SK-N-SH (cell line): Measurements from ENCODE around the gene USP48.

Experiments
- CTCF ChIP-seq: fragments of 200-600 bp; sonication (generic); IDR thresholded peaks from 2 replicates; pipeline ENCODE4 v1.6.1; 2017; ENCODE audit warnings: antibody characterized with exemption, mild to moderate bottlenecking, moderate library complexity
- GATA2 ChIP-seq: sonication (generic); formaldehyde crosslinking; IDR thresholded peaks from 2 replicates; pipeline ENCODE4 v1.5.0; 2020; ENCODE audit warnings: mild to moderate bottlenecking, missing genetic modification reagents
- TEAD4 ChIP-seq: IDR thresholded peaks from 2 replicates; pipeline ENCODE4 v1.4.0; 2012; ENCODE audit warnings: mild to moderate bottlenecking, borderline replicate concordance; ENCODE audit not compliant: insufficient read depth

DNA sequence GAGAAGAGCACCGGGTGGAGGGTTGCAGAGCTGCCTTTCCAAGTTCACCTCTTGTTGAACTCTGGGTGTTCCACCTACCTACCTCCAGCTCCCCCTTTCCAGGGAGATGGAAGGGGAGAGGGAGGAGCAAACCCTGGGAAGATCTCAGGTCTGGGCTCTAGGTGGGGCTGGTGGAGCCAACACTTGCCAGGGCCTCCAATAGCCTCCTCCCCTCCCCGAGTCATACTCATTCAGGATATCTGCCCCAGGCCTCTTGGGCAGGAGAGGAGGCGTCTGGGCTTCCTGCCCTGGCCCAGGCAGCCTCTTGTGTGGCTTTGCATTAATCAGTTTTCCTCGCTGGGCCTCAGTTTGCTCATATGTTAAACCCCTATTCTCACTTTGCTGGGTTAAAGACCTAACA, 127.2 kb downstream of the USP48 start:
- TF ChIP-seq CTCF (no peak; the same call in 1 of the 2 replicates), TEAD4 (no peak), GATA2 (CRISPR knock-in tag) (no peak)
